GM18868 (cell line): ENCODE results near the gene WFDC1.

Source experiments
- ATAC-seq: cut with Tn5 transposase; IDR thresholded peaks from one replicate; pipeline ENCODE4 v1.9.1; 2021; ENCODE audit warnings: mild to moderate bottlenecking, moderate library complexity; ENCODE audit not compliant: unreplicated experiment

Gene WFDC1

GRCh38 chr16:84349862-84350684, 55.4 kb downstream of the WFDC1 start:
- no peak for ATAC-seq

GRCh38 chr16:84350685-84351400, 56.2 kb downstream of the WFDC1 start:
- no peak for ATAC-seq

DNA sequence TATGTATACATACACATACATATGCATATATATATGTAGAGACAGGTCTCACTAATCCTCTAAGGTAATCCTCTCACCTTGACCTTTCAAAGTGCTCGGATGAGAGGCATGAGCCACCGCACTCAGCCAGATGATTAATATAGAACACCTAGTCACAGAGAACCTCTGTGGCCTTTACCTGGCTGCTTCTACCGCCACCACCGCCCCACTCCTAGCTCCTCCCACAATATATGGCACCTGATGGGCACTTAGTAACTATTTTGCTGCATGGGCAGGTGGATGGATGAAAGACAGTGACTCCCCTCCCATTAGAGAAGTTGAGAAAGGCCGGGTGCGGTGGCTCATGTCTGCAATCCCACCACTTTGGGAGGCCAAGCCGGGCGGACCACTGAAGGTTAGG, 57.0 kb downstream of the WFDC1 start:
- ATAC-seq = no peak

DNA sequence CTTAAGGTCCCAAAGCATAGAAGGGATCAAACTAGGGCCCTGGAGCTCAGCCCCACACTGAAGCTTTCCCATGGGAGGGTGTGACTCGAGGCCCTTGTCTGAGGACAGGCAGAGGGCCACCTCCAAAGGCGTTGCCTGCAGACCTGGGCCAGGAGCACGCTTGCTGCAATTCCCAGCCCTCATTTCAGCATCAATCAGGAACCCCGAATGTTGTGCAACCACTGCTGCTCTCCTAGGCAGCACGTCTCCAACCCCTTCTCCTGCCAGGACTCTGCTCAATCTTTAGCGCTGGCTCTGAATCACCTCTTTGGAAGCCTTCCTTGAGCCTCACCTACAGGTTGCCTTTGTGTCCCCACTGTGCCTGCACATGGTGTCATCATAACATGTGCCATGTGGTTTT, 59.6 kb downstream of the WFDC1 start:
- ATAC-seq = no peak

DNA sequence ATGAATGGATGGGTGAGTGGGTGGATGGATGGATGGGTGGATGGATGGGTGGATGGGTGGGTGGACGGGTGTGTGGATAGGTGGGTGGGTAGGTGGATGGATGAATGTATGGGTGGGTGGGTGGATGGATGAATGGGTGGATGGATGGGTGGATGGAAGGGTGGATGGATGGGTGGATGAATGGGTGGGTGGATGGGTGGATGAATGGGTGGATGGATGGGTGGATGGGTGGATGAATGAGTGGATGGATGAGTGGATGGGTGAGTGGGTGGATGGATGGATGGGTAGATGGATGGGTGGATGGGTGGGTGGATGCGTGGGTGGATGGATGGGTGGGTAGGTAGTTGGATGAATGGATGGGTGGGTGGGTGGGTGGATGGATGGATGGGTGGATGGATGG, 60.5 kb downstream of the WFDC1 start:
- ATAC-seq = no peak

- no peak for ATAC-seq
Measured at GRCh38 chr16:84356176-84356575, 61.5 kb downstream of the WFDC1 start.

DNA sequence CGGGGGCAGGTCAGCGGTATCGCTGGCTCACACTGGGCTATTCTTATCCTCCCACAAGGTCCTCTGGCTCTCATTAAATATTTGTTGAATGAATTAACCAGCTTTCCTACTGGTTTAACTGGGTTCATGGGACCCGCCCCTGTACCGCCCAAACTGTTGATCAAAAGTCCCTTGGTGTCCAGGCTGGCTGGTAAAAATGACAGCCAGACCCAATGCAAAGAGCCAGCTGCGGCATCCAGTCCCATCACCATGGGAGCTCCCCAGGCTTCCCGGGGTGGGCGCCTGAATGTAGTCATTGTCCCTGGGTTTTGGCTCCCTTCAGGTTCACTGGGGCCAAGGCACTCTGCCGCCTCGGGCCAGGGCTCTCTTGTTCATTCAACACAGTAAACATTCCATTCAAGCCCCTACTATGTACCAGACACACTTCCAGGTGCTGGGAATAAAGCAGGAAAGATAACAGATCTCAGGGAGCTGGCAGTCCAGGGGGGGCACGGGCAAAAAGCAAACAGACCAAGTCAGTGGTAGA, 62.0 kb downstream of the WFDC1 start:
- ATAC-seq = no peak

- no peak for ATAC-seq
Measured at GRCh38 chr16:84357191-84357651, 62.5 kb downstream of the WFDC1 start.

DNA sequence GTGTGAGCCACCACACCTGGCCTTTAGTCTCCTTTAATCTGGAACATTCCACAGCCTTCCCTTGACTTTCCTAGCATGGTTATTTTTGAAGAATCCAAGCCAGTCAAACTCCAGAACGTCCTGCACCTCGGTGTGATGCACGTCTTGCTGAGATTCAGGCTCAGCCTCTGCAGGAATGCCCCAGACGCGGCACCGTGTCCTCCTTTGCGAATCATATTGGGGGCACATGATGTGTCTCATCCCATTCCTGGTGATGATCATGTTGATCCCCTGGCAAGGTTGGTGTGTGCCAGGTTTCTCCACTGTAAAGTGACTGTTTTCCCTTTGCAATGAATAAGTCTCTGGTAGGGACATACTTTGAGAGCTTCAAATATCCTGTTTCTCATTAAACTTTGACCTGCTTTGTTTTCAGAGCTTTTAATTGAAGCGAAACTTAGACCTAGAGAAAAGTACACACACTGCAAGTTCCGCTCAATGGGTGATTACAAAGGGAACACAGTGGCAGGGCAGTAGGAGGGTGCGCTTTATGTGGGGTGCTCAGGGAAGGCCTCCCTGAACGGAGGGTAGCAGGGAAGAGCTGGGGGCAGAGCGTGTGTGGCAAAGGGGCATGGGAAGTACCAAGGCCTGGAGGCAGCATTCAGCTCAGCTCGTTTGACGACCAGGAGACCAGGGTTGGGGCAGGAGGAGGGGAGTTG, 64.1 kb downstream of the WFDC1 start:
- no peak for ATAC-seq

DNA sequence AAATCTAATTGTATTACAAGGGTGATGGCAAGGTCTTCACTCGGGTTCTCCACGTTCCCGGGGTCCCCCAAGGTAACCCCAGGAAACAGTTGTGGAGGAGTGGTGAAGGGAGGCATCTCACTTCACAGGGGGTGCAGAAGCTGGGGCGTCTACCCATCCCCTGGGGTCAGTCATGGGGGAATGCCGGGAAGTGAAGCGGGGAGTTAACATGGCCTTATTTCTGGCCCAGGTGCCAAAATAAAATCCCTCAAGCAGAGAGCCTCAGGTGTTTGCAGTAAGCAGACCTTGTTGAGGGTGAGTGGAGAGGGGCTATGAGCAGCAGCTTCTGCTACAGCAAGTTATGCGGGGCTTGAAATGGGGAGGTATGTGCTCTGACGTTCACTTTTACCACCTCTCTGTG, 64.6 kb downstream of the WFDC1 start:
- ATAC-seq = no peak

DNA sequence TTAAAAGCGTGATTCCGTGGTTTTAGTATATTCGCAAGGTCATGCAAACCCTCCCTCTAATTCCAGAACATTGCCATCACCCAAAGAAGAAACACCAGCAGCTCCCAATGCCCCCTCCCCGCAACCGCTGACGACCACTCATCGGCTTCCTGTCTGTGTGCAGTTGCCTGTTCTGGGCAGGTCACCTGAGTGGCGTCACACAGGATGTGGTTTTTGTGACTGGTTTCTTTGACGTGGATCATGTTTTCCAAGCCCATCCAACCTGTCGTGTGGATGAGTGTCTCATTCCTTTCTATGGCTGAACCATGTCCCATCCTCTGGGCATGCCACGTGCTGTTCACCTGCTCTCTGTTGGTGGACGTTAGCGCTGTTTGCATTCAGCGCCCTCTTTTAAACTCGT, 65.5 kb downstream of the WFDC1 start:
- ATAC-seq = no peak

DNA sequence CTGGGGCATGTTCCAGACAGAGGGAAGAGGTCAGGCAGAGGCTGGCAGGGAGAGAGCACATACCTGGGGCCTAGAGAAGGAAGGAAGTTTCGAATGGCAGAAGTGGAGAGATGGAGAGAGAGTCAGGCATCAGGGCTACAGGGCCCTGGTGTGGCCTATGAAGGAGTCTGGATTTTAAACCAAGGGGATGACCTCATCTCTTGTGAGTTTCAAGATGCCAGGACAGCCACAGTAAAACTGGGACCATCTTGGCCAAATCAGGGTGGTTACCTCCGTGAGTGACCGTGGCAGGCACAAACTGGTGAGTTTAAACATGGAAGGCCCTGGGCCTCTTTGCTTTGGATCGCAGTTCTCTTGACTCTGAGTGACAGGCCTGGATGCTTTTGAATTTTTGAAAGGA, 66.1 kb downstream of the WFDC1 start:
- ATAC-seq = no peak

DNA sequence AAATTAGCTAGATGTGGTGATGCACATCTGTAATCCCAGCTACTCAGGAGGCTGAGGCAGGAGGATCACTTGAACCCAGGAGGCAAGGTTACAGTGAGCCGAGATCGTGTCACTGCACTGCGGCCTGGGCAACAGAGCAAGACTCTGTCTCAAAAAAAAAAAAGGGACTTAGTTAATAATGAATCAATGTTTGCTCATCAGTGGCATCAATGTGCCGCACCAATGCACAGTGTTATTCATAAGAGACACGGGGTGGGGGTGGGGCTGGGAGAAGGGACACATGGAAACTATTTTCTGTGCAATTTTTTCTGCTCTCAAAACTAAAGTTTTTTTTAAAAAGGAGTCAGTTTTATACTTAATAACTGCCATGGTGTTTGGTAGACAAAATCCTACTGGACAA, 66.9 kb downstream of the WFDC1 start:
- no peak for ATAC-seq

DNA sequence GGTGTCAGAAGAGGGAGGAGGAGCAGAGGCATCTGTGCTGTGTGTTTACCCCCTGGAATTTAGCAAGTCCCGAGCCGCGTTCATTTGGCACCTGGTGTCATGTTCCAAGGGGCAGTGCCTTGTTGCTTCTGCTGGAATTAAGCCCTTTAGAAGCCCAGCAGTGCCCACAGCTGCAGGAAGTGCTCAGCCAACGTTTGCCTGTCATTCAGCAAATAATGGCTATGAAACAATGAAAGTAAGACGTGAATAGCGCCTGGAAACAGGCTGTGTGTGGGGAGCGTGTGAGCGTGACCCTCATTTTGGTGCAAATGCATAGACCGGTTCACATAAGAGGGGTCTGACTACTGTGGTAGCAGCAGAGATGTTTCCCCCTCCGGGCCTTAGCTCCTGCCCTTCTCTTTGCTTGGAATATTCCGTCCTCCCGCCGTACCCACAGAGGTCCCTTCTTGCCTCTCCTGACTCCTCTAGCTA, 67.8 kb downstream of the WFDC1 start:
- no peak for ATAC-seq

DNA sequence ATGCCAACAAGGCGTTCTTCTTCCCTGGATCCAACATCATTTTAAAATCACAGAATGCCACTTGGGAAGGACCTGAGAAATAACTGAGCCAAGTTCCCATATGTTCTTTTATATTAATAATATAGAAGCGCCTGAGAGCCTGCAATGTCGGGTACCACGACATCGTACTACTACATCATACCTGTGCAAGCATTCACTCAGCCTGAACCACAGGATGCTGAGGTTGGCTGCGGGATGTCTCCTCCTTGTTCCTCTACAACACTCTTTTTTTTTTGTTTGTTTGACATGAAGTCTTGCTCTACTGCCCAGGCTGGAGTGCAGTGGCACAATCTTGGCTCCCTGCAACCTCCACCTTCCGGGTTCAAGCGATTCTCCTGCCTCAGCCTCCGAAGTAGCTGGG, 71.5 kb downstream of the WFDC1 start:
- no peak for ATAC-seq

DNA sequence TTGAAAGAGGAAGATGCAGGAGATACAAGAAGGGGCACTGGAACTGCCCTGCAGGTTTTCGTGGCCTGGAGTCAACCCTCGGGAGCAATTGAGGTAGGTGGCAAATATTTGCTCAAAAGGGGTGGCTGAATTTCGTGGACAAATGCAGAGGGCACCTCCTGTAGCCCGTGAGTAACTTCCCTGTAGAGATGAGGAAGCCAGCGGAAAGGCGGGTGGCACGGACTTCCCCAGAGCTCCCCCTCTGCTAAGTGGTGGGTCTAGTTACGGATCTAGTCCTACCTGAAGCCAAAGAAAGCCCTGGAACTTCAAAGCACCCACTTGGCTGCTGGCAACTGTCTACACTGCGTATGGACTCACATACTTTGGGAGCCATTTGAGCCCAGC, 72.6 kb downstream of the WFDC1 start:
- no peak for ATAC-seq

DNA sequence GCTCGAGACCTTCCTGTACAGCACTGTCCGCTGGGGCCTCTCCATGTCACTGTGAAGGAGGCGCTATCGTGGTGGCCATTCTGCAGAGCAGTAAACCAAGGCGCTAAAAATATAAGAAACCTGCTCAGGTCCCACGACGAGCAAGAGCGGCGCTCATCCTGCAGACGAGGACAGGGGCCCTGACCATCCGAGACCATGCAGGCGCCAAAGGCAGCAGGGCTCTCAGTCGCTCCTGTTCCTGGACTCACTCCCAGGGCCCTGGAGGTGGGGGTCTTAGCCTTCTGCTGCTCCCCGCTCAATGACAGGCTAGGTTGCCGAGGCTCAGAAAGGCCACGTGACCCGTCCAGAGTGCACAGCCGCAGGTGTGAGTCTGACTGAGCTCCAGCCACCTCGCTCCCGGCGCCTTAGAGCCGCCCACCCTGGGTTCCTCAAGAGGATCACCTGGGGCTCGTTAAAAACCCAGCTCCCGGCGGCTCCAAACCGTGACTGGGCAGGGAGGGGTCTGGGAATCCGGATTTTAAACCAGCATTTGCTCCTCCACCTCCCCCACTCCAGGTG, 73.2 kb downstream of the WFDC1 start:
- no peak for ATAC-seq

DNA sequence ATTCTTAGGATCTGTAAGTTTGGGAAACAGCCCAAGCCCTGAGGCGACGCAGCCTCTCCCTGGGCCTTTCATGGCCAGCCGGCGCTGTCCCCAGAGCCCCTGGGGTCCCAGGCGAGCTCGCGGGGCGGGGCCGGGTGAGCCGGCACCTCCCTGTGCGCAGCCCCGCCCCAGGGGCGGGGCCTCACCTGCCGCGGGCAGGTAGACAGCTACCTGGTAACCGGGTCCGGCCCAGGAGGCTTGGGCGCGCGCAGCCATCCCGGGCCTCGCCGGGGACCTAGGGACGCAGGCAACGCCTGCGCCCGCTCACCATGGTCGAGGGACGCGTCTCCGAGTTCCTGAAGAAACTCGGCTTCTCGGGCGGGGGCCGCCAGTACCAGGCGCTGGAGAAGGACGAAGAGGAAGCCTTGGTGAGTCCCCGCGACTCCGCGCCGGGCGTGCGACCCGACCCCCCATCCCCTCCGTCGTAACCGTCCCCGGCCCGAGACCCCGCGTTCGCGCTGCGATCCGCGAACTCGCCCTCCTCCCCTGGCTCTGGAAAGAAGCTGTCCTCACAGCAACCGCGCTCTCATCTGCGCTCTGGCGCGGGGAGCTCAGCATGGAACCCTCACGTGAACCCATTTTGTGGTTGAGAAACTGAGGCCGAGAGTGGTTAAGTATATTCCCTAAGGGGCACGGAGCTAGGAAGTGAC, 73.8 kb downstream of the WFDC1 start, which contains the start of gene ATP2C2:
Gene ATP2C2, plus strand, starts transcription at position 231 of the 689 bp plus-strand sequence. Its CDS starts 78 bp downstream, at position 309.
- no peak for ATAC-seq

GRCh38 chr16:84369105-84369504, 74.4 kb downstream of the WFDC1 start:
- ATAC-seq = no peak

DNA sequence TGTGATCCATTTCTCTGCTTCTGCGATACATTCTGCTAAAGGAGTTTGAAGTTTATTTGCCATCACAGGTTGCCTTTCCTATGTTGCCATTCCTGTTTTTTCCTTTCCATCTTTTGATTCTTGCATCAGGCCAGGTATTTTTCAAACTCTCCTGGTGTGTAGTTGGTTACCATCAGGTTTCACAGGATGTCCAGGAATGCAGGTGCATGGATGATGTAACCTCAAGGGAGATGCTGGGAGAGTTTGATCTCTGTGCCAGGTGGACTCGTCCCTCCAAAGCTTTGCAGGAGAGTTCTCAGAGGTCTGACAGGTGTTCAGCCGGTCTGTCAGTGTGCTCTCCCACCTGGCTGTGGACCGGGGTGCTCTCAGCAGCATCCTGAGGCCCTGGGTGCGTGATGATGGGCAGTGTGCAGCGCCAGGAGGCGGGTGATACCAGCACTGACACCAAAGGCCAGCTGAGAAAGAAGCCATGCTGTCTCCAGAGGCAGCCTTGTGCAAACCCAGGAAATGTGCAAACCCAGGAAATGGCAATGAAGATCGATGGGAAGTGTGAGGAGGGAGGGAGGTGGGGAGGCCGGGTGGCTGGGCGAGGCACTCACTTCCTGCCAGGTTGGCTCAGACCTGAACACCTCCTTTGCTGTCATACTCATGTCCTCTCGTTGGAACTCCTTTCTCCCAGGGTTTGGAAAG, 75.4 kb downstream of the WFDC1 start:
- no peak for ATAC-seq
